HCT116 (cell line): ENCODE results near the gene IMMP2L. TPM values are rescaled to one million over a fixed set of nuclear protein-coding genes. Genes with fewer than 3 reads are reported as not detected.

ENCODE experiments used
- ATAC-seq: fragments of 200-7000 bp; cut with Tn5 transposase; 2 replicates; pipeline ENCODE4 v1.9.1; 2020; ENCODE audit warnings: mild to moderate bottlenecking, moderate library complexity
- BruUV-seq: library from RNA; stranded (reverse); fragments of 400-500 nt; replicated peaks from 2 replicates; lab custom pipeline; 2021; lab: Mats Ljungman, UMichigan
- CTCF ChIA-PET: fragments of 300-600 bp; sonication (Branson Sonifier 250); formaldehyde crosslinking; loops from one replicate; lab custom pipeline; 2021; ENCODE audit warnings: antibody characterized with exemption; lab: Charles Lee
- POLR2A ChIA-PET: fragments of 300-600, 350-600 bp; sonication (Branson Sonifier 250); formaldehyde crosslinking; loops from one replicate; lab custom pipeline; 2021; ENCODE audit warnings: antibody characterized with exemption; lab: Charles Lee
- RAD21 ChIA-PET, 2 experiments: fragments of 300-600 bp; sonication (Branson Sonifier 250); formaldehyde crosslinking; loops; one replicate each; lab custom pipeline; 2023; ENCODE audit warnings: low total read pairs in 2 of 2; ENCODE audit not compliant: uncharacterized antibody in 2 of 2, unreplicated experiment in 2 of 2, low non-redundant PET in 1 of 2; lab: Charles Lee
- DNase-seq: peaks from one replicate; pipeline ENCODE4 v3.0.0-alpha.2; 2010; ENCODE audit warnings: low read depth, low spot score
- H2AFZ ChIP-seq: fragments of 200-600 bp; shearing (Covaris generic), sonication (generic); 2 replicates; pipeline ENCODE4 v1.6.1; 2017; ENCODE audit warnings: low read depth, mixed run types, mixed read lengths, antibody characterized with exemption, low read length; ENCODE audit not compliant: poor library complexity, severe bottlenecking
- H3K27ac ChIP-seq: 2 replicates; pipeline ENCODE4 v1.5.1; 2012; ENCODE audit warnings: low read depth, low read length
- H3K27me3 ChIP-seq: fragments of 200-600 bp; sonication (generic); 2 replicates; pipeline ENCODE4 v1.6.1; 2016; ENCODE audit warnings: mixed run types, low read length, mixed read lengths; ENCODE audit not compliant: insufficient read depth
- H3K36me3 ChIP-seq, 2 experiments: fragments of 200-500 bp in 1 of 2; fragments of 200-600 bp in 1 of 2; sonication (Bioruptor generic) in 1 of 2; sonication (generic) in 1 of 2; 2 replicates each; pipeline versions ENCODE4 v1.5.1 to v1.6.1; 2014 to 2016; ENCODE audit warnings: low read length in 2 of 2, inconsistent platforms in 1 of 2, mixed read lengths in 1 of 2, mixed run types in 1 of 2; ENCODE audit not compliant: insufficient read depth in 2 of 2, control insufficient read depth in 1 of 2
- H3K4me1 ChIP-seq, 2 experiments: fragments of 200-600 bp in 1 of 2; sonication (generic) in 1 of 2; 2 replicates each; pipeline versions ENCODE4 v1.5.1 to v1.6.1; 2012 to 2017; ENCODE audit warnings: low read length in 2 of 2, inconsistent platforms in 1 of 2, mild to moderate bottlenecking in 1 of 2, mixed read lengths in 1 of 2, mixed run types in 1 of 2, moderate library complexity in 1 of 2; ENCODE audit not compliant: insufficient read depth in 2 of 2, control insufficient read depth in 1 of 2
- H3K4me2 ChIP-seq: fragments of 200-600 bp; sonication (generic); 2 replicates; pipeline ENCODE4 v1.6.1; 2017; ENCODE audit warnings: mixed run types, low read length, mixed read lengths
- H3K4me3 ChIP-seq, 2 experiments: fragments of 200-600 bp in 1 of 2; sonication (generic) in 1 of 2; replicated peaks in 1 of 2; 2 replicates each; pipeline ENCODE4 v1.5.1; 2011 to 2016; ENCODE audit warnings: low read length in 2 of 2, control low read depth in 1 of 2, low read depth in 1 of 2, mild to moderate bottlenecking in 1 of 2, mixed read lengths in 1 of 2, mixed run types in 1 of 2
- H3K79me2 ChIP-seq: fragments of 200-600 bp; sonication (generic); 2 replicates; pipeline ENCODE4 v1.6.1; 2017; ENCODE audit warnings: mild to moderate bottlenecking, mixed run types, low read length, moderate library complexity, mixed read lengths; ENCODE audit not compliant: insufficient read depth
- H3K9ac ChIP-seq: fragments of 200-600 bp; sonication (generic); 2 replicates; pipeline ENCODE4 v1.6.1; 2016; ENCODE audit warnings: low read length, mixed read lengths
- H3K9me2 ChIP-seq: fragments of 200-600 bp; sonication (generic), shearing (Covaris generic); 2 replicates; pipeline ENCODE4 v1.6.1; 2017; ENCODE audit warnings: mixed run types, mild to moderate bottlenecking, moderate library complexity; ENCODE audit not compliant: insufficient read depth
- H3K9me3 ChIP-seq, 2 experiments: fragments of 200-500 bp in 1 of 2; fragments of 200-600 bp in 1 of 2; sonication (Bioruptor generic) in 1 of 2; sonication (generic) in 1 of 2; 2 replicates each; pipeline ENCODE4 v1.6.1; 2014 to 2017; ENCODE audit warnings: low read length in 2 of 2, mixed read lengths in 2 of 2, inconsistent platforms in 1 of 2, low read depth in 1 of 2, mild to moderate bottlenecking in 1 of 2, mixed run types in 1 of 2, moderate library complexity in 1 of 2; ENCODE audit not compliant: control insufficient read depth in 1 of 2, insufficient read depth in 1 of 2
- H4K20me1 ChIP-seq: fragments of 200-600 bp; sonication (generic), shearing (Covaris generic); 2 replicates; pipeline ENCODE4 v1.6.1; 2017; ENCODE audit warnings: mixed run types, mild to moderate bottlenecking, moderate library complexity; ENCODE audit not compliant: insufficient read depth
- CBX3 ChIP-seq: IDR thresholded peaks from 2 replicates; pipeline ENCODE4 v1.6.1; 2012; ENCODE audit warnings: low read depth
- CEBPB ChIP-seq: IDR thresholded peaks from 2 replicates; pipeline ENCODE4 v1.6.1; 2012; ENCODE audit warnings: low read depth
- EZH2phosphoT487 ChIP-seq: fragments of 200-600 bp; IDR thresholded peaks from 2 replicates; pipeline ENCODE4 v1.6.1; 2018; ENCODE audit warnings: antibody characterized with exemption, borderline replicate concordance
- FOSL1 ChIP-seq: IDR thresholded peaks from 2 replicates; pipeline ENCODE4 v1.6.1; 2012; ENCODE audit warnings: low read depth
- JUND ChIP-seq: IDR thresholded peaks from 2 replicates; pipeline ENCODE4 v1.6.1; 2012
- POLR2A ChIP-seq: IDR thresholded peaks from 2 replicates; pipeline ENCODE4 v1.7.0; 2011; ENCODE audit warnings: borderline replicate concordance; ENCODE audit not compliant: insufficient read depth, insufficient read length; ENCODE audit errors: extremely low read depth
- POLR2AphosphoS5 ChIP-seq: IDR thresholded peaks from 2 replicates; pipeline ENCODE4 v1.6.1; 2011; ENCODE audit warnings: mild to moderate bottlenecking, low read depth, low read length, moderate library complexity
- RAD21 ChIP-seq: IDR thresholded peaks from 2 replicates; pipeline ENCODE4 v1.6.1; 2012; ENCODE audit warnings: low read depth, mild to moderate bottlenecking
- SP1 ChIP-seq: IDR thresholded peaks from 2 replicates; pipeline ENCODE4 v1.6.1; 2012; ENCODE audit warnings: low read depth
- SRF ChIP-seq: IDR thresholded peaks from 2 replicates; pipeline ENCODE4 v1.6.1; 2012; ENCODE audit warnings: low read depth
- TCF7L2 ChIP-seq: IDR thresholded peaks from 2 replicates; pipeline ENCODE4 v1.7.0; 2011; ENCODE audit warnings: borderline replicate concordance, inconsistent platforms; ENCODE audit not compliant: insufficient read depth, insufficient read length; ENCODE audit errors: extremely low read depth
- ZFX ChIP-seq: fragments of 450-650 bp; IDR thresholded peaks from 2 replicates; pipeline ENCODE4 v1.6.1; 2017
- ZNF274 ChIP-seq: fragments of 200-500 bp; sonication (Bioruptor generic); IDR thresholded peaks from 2 replicates; pipeline ENCODE4 v1.6.1; 2014; ENCODE audit warnings: mild to moderate bottlenecking, low read depth, low read length, inconsistent platforms
- intact Hi-C: fragments of 100-400 bp; cut with micrococcal nuclease; formaldehyde crosslinking; loops from 2 replicates; pipeline ENCODE4 v1.10.0; 2022
- total RNA-seq: library from RNA; stranded (reverse); gene quantifications from one replicate; pipeline ENCODE4 v1.2.1, GENCODE V29; 2021; ENCODE audit not compliant: unreplicated experiment
- TF ChIP-seq, protein P1 (sequence below): IDR thresholded peaks from 2 replicates; pipeline ENCODE4 v1.6.1; 2012; ENCODE audit warnings: low read depth
- TF ChIP-seq, protein P2 (sequence below): IDR thresholded peaks from 2 replicates; pipeline ENCODE4 v1.6.1; 2012
- TF ChIP-seq, protein P3 (sequence below): IDR thresholded peaks from 2 replicates; pipeline ENCODE4 v1.6.1; 2011; ENCODE audit warnings: mild to moderate bottlenecking, low read length, moderate library complexity; ENCODE audit not compliant: insufficient replicate concordance; ENCODE audit errors: extremely low read depth
- TF ChIP-seq, protein P4 (sequence below), 3 experiments: fragments of 200-600 bp in 1 of 3; sonication (generic) in 1 of 3; IDR thresholded peaks in 2 of 3; conservative IDR thresholded peaks in 1 of 3; 2 replicates each; pipeline ENCODE4 v1.5.1; 2012 to 2017; ENCODE audit warnings: low read depth in 2 of 3, low read length in 2 of 3, antibody characterized with exemption in 1 of 3, borderline replicate concordance in 1 of 3, control low read depth in 1 of 3, mild to moderate bottlenecking in 1 of 3, mixed read lengths in 1 of 3, mixed run types in 1 of 3, moderate library complexity in 1 of 3; ENCODE audit not compliant: insufficient read depth in 1 of 3

IMMP2L gene
- total RNA-seq, 1 experiment from 2014 or later: 21.1 TPM

DNA sequence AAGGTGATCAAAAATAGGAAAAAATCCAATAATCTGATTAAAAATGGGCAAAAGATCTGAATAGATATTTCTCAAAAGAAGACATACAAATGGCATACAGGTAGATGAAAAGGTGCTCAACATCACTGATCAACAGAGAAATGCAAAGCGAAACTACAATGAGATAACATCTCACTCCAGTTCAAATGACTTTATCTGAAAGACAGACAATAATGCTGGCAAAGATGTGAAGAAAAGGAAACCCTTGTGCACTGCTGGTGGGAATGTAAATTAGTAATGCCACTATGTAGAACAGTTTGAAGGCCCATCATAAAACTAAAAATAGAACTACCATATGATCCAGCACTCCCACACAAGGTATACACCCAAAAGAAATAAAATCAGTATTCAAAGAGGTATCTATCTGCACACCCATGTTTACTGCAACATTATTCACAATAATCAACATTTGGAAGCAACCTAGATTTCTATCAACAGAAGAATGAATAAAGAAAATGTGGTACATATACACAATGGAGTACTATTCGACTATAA lies 386.3 kb downstream of the IMMP2L start:
- RAD21 ChIA-PET: no interaction called here
- no TSS peak for BruUV-seq
- intact Hi-C loops: no loop called here
- H4K20me1 ChIP-seq: no peaks in the 10 kb centered on the region
- H2AFZ ChIP-seq: no peak overlapping the region
- H3K9me3 ChIP-seq: no peaks in the 10 kb centered on the region
- H3K9ac ChIP-seq: no peak overlapping the region
- TF ChIP-seq EZH2phosphoT487 (no peak), SRF (no peak), ZFX (no peak), POLR2A (no peak), TCF7L2 (no peak), CEBPB (no peak), SP1 (no peak), FOSL1 (no peak), JUND (no peak), POLR2AphosphoS5 (no peak), CBX3 (no peak), ZNF274 (no peak), RAD21 (no peak)
- TF ChIP-seq, protein P1, sequence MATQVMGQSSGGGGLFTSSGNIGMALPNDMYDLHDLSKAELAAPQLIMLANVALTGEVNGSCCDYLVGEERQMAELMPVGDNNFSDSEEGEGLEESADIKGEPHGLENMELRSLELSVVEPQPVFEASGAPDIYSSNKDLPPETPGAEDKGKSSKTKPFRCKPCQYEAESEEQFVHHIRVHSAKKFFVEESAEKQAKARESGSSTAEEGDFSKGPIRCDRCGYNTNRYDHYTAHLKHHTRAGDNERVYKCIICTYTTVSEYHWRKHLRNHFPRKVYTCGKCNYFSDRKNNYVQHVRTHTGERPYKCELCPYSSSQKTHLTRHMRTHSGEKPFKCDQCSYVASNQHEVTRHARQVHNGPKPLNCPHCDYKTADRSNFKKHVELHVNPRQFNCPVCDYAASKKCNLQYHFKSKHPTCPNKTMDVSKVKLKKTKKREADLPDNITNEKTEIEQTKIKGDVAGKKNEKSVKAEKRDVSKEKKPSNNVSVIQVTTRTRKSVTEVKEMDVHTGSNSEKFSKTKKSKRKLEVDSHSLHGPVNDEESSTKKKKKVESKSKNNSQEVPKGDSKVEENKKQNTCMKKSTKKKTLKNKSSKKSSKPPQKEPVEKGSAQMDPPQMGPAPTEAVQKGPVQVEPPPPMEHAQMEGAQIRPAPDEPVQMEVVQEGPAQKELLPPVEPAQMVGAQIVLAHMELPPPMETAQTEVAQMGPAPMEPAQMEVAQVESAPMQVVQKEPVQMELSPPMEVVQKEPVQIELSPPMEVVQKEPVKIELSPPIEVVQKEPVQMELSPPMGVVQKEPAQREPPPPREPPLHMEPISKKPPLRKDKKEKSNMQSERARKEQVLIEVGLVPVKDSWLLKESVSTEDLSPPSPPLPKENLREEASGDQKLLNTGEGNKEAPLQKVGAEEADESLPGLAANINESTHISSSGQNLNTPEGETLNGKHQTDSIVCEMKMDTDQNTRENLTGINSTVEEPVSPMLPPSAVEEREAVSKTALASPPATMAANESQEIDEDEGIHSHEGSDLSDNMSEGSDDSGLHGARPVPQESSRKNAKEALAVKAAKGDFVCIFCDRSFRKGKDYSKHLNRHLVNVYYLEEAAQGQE: no peak
- TF ChIP-seq, protein P2, sequence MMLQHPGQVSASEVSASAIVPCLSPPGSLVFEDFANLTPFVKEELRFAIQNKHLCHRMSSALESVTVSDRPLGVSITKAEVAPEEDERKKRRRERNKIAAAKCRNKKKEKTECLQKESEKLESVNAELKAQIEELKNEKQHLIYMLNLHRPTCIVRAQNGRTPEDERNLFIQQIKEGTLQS: no peak
- TF ChIP-seq, protein P3, sequence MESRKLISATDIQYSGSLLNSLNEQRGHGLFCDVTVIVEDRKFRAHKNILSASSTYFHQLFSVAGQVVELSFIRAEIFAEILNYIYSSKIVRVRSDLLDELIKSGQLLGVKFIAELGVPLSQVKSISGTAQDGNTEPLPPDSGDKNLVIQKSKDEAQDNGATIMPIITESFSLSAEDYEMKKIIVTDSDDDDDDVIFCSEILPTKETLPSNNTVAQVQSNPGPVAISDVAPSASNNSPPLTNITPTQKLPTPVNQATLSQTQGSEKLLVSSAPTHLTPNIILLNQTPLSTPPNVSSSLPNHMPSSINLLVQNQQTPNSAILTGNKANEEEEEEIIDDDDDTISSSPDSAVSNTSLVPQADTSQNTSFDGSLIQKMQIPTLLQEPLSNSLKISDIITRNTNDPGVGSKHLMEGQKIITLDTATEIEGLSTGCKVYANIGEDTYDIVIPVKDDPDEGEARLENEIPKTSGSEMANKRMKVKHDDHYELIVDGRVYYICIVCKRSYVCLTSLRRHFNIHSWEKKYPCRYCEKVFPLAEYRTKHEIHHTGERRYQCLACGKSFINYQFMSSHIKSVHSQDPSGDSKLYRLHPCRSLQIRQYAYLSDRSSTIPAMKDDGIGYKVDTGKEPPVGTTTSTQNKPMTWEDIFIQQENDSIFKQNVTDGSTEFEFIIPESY: no peak
- TF ChIP-seq, protein P4, sequence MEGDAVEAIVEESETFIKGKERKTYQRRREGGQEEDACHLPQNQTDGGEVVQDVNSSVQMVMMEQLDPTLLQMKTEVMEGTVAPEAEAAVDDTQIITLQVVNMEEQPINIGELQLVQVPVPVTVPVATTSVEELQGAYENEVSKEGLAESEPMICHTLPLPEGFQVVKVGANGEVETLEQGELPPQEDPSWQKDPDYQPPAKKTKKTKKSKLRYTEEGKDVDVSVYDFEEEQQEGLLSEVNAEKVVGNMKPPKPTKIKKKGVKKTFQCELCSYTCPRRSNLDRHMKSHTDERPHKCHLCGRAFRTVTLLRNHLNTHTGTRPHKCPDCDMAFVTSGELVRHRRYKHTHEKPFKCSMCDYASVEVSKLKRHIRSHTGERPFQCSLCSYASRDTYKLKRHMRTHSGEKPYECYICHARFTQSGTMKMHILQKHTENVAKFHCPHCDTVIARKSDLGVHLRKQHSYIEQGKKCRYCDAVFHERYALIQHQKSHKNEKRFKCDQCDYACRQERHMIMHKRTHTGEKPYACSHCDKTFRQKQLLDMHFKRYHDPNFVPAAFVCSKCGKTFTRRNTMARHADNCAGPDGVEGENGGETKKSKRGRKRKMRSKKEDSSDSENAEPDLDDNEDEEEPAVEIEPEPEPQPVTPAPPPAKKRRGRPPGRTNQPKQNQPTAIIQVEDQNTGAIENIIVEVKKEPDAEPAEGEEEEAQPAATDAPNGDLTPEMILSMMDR (IDR thresholded peaks at IDR 0.05 in 2 of 3, conservative IDR thresholded peaks at IDR 0.05 in 1 of 3; ENCODE audit: borderline replicate concordance in 1 of 3, insufficient read depth in 1 of 3, low read depth in 2 of 3, low read length in 2 of 3): no peak
- H3K27ac ChIP-seq: no peak overlapping the region
- no peaks in the 10 kb centered on the region for H3K9me2 ChIP-seq
- no peaks in the 10 kb centered on the region for H3K4me1 ChIP-seq
- H3K79me2 ChIP-seq: no peaks in the 10 kb centered on the region
- CTCF ChIA-PET: no interaction called here
- H3K4me2 ChIP-seq: no peak overlapping the region
- no peaks in the 10 kb centered on the region for H3K27me3 ChIP-seq
- ATAC-seq: no peak
- no peak for DNase-seq
- POLR2A ChIA-PET: no interaction called here
- H3K36me3 ChIP-seq: no peaks in the 10 kb centered on the region
- H3K4me3 ChIP-seq: no peak overlapping the region
